ENCODE measurements around the gene ETNK2.

DNA sequence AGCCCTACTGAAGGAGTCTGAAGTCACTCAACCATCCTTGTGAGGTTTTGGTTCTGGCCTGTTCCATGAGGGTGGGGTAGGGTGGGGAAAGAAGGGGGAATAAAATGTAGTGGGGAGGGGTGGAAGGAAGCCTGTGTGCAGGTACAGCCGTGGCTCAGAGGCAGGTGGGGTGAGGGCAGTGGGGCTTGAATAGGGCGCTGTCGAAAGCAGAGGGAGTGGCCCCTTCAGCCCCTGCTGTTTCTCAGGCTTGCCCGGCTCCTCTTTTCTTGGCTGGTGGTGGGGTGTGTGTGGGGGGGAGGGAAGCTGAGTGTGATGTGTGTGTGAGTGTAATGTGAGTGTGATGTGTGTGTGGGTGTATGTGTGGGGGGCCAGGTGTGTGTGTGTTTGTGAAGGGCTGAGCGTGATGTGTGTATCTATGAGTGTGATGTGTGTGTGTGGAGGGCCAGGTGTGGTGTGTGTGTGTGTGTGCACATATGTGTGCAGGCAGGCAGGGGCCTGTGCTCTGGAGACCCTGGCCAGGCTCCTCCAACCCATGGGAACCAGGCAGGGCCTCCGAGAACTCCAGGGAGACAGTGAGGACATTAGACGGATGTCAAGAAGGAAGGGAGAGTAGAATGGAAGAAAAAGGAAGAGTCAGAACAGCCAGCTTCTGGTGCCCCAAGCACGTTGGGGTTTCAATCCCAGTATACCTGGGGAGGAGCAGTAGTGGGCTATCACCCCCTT lies 69.9 kb downstream of the ETNK2 start:
- TF ChIP-seq, protein P1, sequence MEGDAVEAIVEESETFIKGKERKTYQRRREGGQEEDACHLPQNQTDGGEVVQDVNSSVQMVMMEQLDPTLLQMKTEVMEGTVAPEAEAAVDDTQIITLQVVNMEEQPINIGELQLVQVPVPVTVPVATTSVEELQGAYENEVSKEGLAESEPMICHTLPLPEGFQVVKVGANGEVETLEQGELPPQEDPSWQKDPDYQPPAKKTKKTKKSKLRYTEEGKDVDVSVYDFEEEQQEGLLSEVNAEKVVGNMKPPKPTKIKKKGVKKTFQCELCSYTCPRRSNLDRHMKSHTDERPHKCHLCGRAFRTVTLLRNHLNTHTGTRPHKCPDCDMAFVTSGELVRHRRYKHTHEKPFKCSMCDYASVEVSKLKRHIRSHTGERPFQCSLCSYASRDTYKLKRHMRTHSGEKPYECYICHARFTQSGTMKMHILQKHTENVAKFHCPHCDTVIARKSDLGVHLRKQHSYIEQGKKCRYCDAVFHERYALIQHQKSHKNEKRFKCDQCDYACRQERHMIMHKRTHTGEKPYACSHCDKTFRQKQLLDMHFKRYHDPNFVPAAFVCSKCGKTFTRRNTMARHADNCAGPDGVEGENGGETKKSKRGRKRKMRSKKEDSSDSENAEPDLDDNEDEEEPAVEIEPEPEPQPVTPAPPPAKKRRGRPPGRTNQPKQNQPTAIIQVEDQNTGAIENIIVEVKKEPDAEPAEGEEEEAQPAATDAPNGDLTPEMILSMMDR (IDR thresholded peaks at IDR 0.05), result no peak
- no peak for TF ChIP-seq EP300 (IDR thresholded peaks at IDR 0.05)
- TF ChIP-seq POLR2A (IDR thresholded peaks at IDR 0.05), result no peak
- no peak for TF ChIP-seq POLR2AphosphoS5 (IDR thresholded peaks at IDR 0.05)

Measured in upper lobe of left lung (tissue), 4 donors.